Fibroblast of skin of scalp (primary cell): Measurements from ENCODE around the gene TMEM178A. TPM values are rescaled to one million over a fixed set of nuclear protein-coding genes. Genes with fewer than 3 reads are reported as not detected.
A peak's percentile ranks its signal among the peaks of the same experiment; 100 is the strongest.
"Not testable (repeated sequence)": the region's sequence is repeated elsewhere in the genome, so short reads cannot be mapped to it uniquely, and the experiment has no call there.

Experiments used
- DNase-seq: peaks from one replicate; pipeline ENCODE4 v3.0.0-alpha.2; 2013
- polyA plus RNA-seq, 2 experiments: library from polyadenylated mRNA; unstranded; fragments of 120-200 nt; gene quantifications; one replicate each; pipeline ENCODE4 v1.2.1, GENCODE V29; 2013; ENCODE audit not compliant: insufficient read length in 2 of 2

TMEM178A gene
- 0.39 TPM for polyA plus RNA-seq (2013, experiment 1 of 2; ENCODE audit: insufficient read length)
- polyA plus RNA-seq (2013, experiment 2 of 2; ENCODE audit: insufficient read length): 1.2 TPM

DNA sequence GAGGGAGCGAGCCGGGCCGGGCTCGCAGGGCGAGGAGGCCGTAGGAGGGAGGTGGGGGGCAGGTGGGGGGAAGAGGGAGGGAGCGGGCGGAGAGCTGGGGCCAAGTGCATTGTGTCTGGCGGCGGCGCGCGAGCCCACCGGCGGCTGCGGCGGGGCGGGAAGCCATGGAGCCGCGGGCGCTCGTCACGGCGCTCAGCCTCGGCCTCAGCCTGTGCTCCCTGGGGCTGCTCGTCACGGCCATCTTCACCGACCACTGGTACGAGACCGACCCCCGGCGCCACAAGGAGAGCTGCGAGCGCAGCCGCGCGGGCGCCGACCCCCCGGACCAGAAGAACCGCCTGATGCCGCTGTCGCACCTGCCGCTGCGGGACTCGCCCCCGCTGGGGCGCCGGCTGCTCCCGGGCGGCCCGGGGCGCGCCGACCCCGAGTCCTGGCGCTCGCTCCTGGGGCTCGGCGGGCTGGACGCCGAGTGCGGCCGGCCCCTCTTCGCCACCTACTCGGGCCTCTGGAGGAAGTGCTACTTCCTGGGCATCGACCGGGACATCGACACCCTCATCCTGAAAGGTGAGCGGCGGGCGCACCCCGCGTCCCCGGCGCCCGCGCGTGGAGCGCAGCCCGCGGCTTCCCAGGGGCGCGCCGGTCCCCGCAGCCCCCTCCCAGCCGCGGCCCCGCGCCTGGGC lies at the start of gene TMEM178A:
Gene TMEM178A (plus strand): TSS at position 107 of the 680 bp plus-strand sequence. CDS start 58 bp downstream, at position 165.
- no peak for DNase-seq

DNA sequence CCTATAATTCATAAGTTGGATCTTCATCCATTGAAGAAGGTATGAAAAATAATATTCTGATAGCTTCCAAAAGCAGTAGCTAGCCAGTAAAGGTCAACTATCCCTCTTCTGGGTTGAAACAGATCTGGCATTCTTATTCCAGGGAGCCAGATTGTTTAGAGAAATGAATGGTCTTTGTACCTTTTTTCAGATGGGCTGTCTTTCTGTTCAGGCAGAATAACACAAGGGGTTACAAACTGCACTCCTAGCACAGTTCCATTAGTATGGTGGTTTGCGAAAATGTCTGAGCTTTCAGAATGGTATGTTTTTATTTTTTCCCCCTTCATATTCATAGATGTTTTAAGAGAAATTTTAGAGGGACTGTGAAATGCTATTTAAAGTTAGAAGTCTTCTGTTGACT lies 47.5 kb upstream of the TMEM178A start:
- DNase-seq: no peak

- DNase-seq: no peak
Observed at GRCh38 chr2:39618736-39619135, 47.0 kb upstream of the TMEM178A start.

DNA sequence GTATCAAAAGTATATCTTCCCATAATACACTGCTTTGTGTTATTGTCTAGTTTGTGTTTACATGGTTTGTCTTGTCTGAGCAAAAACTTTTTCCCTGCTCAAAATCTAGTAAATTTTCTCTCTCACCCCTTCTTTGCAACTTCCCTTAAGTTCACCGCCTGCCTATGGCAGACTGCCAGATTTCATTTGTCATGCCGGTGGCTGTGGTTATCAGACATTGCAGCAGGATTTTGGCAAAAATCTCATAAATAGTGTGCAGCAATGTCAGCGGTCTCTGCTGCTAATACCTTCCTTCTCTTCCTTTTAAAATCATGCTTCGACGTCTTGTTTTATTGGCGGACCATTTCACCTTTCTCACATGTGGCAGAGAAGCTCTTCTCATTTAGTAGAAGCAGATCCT lies 45.6 kb upstream of the TMEM178A start:
- peak; percentile 88 for DNase-seq

- DNase-seq: no peak
Observed at GRCh38 chr2:39621596-39621995, 44.1 kb upstream of the TMEM178A start.

DNA sequence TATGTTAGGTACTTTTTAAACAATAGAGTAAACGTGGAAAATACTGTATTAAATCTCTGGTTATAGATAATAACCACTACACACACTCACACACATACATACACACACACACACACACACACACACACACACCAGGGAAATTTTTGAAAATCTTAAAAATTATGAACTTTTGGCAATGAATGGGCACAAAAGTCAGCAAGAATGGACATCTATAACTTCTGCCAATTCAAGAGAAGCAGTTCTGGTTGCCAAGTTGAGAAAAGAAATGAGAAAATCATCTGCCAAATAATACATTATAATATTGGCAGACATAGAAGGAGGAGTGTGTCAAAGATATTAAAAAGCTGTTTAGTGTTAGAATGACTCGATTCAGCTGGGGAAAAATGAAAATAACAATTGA lies 42.9 kb upstream of the TMEM178A start:
- no peak for DNase-seq

DNA sequence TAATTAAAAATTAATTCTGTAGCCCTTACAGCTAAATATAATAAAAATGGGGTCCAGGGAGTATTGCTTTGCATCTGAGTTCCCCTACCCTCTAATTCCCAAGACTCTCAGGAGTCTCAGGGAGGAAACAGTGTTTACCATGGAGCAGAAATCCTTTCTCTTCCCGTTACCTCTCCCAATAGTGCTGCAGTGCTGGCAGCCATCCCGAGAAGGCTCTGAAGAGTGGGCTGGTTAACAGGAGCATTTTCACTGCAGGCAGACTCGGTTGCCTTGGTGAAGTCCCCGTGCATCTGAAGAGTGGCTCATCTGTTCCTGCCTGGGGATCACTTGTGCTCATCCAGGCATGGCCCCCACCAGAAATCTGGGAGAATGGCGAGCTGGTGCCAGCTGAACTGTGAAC lies 41.8 kb upstream of the TMEM178A start:
- no peak for DNase-seq

DNA sequence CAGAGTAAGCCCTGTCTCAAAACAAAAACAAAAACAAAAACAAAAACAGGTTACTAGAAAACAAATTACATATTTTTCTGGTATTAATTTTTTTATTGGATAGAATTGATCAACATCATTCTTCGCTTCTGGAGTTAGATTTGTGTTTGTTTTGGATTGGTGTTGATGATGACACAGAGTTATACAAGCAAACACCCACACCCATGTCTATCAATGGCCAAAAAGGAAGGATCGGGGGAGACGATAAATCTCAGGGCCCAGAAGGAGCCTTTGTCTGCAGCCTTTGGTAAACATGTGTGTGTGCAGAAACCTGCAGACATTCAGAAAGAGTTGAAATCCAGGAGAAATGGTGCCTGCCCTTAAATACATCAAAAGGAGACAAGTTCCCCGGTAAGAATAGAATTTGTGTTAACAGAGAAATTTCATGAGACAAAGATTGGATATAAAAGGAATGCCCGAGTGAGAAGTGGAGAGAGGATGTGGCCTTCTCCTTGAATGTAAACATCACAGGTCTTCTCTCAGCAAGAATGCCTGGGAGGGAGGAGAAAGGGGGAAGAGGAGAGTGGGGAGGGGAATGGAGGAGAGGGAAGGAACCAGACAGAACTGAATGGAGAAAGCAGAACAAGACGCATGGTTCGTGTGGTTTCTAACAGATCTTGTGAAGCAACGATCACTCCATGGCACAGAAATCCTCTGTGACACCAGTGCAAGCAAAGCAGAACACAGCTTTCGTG lies 40.4 kb upstream of the TMEM178A start:
- DNase-seq: no peak

DNA sequence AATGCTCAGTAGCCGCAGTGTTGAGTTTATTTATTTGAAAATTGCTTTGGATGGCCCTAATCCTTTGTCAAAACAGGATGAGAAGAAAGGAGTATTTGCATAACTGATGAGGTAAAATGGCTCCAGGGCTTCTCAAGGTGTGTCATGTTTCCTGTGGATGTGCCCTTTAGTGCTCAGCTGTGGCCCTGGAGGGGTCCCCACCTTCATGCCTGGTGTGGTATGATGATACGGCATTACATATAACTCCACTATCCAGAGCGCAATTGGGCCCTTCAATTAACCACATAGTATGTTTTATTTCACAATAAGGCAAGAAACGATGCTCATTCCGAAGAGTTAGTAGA lies 39.8 kb upstream of the TMEM178A start:
- no peak for DNase-seq

GRCh38 chr2:39628346-39628745 lies 37.4 kb upstream of the TMEM178A start:
- DNase-seq: not testable (repeated sequence)

GRCh38 chr2:39629646-39630045 lies 36.1 kb upstream of the TMEM178A start:
- no peak for DNase-seq

DNA sequence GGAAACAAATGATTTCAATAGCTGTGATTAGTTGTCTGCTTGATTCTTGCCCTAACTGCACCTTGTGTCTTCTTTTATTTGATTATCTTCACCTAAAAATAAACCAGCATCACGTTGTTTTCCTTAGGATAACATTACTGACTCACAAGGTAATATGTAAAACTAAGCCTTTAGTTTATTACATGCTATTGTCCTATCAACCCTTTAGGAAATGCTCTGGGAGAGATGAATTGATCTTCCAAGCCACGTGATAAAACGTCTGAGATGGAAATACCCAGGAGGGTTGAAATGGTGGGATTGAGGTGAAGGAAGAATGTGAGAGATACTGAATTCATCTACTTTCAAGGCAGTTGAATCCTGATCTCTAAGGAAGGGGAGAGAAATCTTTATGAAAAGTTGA lies 34.5 kb upstream of the TMEM178A start:
- no peak for DNase-seq

- DNase-seq: peak; percentile 87
Observed at GRCh38 chr2:39631718-39632117, 34.0 kb upstream of the TMEM178A start.

DNA sequence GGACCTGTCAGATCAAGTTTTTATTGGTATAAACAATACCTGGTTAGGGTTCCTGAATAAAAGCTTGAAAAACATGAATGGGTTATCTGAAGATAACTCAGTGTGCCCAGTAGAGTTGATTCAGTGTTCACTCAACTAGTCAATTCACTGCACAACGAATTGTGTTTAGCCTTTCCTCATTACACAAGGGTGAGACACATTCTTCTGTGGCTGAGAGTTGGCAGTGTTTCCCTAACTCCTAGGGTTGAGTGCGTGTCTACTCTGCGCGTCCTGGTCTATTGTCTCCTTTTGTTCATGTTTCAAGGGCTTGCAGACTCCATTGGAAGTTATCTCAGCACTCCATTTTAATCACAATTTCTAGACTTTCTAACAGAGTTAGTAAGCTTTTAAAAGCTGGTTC lies 32.8 kb upstream of the TMEM178A start:
- DNase-seq: peak; percentile 61

DNA sequence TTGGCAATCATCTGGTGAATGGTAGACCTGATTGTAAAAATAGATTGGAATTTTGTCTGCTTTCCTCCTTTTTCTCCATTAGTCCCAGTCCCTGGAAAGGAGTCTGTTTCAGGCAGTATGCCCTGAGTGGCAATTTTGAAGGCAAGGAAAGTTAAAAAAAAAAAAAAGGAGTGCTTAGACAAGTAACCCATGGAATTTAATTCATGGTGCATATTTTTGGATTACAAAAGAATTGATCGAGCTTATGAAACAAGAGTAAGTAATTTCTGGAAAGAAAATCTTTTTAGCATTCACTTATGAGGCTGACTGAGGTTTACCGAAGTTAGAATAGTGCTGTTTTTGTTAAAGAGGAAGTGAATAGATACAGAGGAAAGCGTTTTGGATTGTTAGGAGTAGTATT lies 29.4 kb upstream of the TMEM178A start:
- DNase-seq: no peak

- no peak for DNase-seq
Observed at GRCh38 chr2:39638581-39638980, 27.1 kb upstream of the TMEM178A start.

DNA sequence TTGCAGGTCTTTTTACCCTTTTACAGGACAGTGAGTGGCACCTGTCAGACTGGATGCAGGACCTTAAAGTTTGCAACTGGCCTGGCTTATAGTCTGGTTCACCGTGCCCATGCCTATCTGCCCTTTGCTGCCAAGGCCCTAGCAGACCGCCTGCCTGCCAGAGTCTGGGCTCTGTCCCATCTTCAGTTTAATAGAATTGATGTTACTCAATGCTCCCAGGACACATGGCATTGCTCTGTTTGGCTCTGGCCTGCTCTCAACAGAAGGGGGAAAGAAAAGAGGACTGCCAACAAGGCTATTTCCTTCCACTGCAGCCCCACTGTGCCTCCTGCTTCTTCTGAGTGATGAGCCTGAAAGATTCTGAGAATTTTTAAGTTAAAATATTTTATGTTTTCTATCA lies 25.6 kb upstream of the TMEM178A start:
- no peak for DNase-seq

GRCh38 chr2:39640681-39641080 lies 25.0 kb upstream of the TMEM178A start:
- no peak for DNase-seq

DNA sequence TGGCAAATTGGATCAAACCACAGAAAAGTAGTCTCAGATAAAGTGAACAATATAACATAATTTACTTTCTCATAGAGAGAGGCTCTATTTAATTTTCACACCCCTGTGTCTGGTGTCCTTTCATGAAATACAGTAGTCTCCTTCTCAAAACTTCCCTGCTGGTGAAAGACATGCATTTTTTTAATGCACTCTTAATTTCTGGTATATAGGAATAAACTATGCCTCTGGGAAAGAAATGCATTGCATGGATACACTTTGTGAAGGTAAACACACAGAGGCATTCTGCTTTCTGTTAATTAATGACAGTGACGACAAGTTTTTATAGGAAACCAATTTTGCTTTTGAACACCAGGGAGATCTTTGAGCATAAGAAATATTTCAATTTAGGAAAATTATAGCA lies 24.1 kb upstream of the TMEM178A start:
- DNase-seq: no peak

DNA sequence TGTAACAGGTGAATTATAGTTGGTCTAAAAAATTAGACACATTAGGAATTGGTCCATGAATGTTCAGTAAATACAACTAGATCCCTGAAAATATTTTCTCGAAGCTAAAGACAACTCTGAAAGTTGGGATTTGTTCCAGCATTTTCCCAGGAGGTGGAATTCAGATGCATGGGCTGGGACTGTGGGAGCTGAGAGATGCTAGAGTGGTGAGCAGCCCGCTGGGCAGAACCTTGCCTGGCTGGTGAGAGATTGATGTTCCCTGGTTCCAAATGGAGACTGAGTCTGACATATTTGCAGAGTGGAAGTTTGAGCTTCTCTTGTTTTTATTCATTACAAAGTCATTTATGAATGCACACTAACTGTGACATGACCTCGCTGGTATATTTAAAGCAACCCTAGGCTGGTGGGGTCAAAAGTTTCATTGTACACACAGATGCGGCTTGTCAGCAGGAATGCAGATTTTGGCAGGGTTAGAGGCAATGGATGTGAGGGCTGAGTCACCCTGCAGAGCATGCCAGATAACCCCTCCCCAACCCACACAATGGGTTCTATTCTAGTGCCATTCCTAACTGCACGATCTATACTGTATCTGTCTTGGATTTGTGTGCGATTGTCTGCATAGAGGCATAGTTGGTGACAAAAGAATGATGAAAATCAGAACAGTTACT lies 23.5 kb upstream of the TMEM178A start:
- peak; percentile 86 for DNase-seq

GRCh38 chr2:39645826-39646225 lies 19.9 kb upstream of the TMEM178A start:
- no peak for DNase-seq

GRCh38 chr2:39646267-39646666 lies 19.4 kb upstream of the TMEM178A start:
- no peak for DNase-seq

- no peak for DNase-seq
Observed at GRCh38 chr2:39647104-39647765, 18.5 kb upstream of the TMEM178A start.
